ENCODE results near the gene CSNK1D.

CSNK1D gene

DNA sequence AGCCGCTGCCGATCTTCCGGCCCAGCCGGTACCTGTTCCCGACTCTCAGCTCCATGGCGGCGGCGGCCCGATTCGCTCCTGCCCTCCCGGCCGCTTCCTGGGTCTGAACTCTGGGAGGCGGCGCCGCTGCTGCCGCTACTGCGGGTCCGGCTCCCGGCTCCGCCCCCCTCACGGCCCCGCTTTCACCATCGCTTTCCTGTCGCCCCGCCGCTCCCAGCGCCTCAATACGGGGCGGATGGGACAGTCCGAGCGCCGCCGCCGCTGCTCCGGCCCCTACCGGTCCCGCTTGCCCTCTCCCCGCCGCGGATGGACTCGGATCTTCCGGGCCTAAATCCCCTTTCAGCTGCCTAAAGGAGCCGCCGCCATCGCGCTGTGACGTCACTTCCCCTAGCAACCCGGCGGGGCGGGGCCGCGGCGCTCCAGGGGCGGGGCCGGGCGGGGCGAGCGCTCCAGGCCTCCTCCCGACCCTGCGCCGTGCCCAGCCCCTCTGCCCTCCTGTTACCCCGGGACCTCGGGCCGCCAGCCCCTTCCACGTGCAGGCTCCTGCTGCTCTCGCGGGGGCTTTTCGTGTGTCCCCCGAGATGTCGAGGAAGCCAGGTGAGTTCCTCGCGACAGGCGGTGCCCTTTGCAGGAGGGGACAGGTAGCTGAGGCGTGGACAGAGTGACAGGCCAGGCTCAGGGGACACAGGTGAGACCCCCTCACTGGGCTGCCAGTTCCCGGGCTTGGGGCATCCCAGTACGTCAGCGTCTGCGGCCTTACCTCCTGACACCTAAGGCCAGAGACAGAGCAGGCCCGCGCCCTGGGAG lies at the start of gene CSNK1D:
TSS of gene CSNK1D (minus strand) at position 374 of the 807 bp plus-strand sequence. CDS start at position 55, 319 bp downstream.
- peak; percentile 89 to 92 for DNase-seq (ENCODE audit: low read depth in 2 of 2)

DNA sequence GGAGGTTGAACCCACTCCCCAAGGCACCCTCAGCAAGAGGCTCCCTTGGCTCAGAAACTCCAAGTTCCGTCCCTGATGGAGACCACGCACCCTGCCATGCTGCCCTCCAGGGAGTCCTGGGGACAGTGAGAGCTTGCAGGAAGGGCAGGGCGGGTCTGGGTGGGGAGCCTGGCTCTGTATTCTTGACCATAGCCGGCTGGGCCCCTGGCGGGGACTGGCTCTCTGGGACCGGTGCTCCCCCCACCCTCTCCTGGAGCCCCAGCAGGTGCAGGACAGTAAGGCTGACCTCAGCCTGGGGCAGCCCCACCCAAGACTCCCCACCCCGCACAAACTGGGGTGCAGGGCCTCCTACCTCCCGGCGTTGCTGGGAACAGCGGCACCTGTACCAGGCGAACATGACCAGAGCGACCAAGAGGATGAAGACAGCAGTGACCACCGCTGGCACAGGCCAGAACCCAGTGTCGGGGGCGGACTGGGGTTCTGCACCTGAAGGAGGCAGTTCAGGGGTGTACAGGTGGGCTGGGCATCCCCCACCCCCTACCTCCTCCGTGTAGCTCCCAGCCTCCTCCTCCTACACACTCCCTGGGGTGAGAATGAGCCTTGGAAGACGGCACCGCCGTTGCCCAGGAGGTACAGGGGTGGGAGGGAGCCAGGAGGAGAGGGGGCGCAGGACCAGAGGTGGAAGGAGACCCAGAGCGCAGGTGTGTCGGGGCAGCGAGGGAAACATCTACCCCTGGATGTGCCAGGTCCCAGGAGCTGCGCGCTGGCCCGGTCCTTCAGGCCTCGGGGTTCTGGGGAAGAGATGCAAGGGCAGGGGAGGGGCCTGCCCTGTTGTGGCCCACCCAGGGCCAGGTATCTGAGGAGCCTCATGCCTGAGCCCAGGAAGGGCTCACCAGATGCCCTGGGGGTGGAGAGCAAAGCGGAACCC lies 49.3 kb upstream of the CSNK1D start:
- DNase-seq (ENCODE audit: low read depth in 2 of 2) = no peak

DNA sequence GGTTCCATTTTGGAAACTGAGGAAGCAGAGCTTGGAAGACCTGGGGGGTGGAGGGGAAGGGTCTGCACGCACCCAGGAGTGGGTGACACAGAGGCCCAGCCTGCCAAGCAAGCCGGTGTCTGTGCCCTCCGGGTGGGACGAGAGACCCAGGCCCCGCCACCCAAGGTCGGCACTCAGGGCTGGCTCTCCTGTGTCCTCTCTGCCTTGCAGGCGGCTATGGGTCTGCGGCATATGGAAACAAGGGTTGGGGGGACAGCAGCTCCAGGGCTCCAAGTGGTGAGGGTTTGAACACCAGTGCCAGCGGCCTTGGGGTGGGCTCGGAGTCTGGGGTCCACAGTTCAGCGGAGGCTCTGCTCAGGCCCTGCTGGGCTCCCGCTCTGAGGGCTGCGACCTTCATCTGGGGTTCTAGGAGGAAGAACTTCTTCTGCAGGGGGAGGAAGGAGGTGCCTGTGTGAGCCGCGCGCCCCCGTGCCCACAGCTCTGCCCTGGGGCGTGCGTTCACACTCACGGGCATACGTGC lies 48.5 kb upstream of the CSNK1D start:
- no peak for DNase-seq (ENCODE audit: low read depth in 2 of 2)

DNA sequence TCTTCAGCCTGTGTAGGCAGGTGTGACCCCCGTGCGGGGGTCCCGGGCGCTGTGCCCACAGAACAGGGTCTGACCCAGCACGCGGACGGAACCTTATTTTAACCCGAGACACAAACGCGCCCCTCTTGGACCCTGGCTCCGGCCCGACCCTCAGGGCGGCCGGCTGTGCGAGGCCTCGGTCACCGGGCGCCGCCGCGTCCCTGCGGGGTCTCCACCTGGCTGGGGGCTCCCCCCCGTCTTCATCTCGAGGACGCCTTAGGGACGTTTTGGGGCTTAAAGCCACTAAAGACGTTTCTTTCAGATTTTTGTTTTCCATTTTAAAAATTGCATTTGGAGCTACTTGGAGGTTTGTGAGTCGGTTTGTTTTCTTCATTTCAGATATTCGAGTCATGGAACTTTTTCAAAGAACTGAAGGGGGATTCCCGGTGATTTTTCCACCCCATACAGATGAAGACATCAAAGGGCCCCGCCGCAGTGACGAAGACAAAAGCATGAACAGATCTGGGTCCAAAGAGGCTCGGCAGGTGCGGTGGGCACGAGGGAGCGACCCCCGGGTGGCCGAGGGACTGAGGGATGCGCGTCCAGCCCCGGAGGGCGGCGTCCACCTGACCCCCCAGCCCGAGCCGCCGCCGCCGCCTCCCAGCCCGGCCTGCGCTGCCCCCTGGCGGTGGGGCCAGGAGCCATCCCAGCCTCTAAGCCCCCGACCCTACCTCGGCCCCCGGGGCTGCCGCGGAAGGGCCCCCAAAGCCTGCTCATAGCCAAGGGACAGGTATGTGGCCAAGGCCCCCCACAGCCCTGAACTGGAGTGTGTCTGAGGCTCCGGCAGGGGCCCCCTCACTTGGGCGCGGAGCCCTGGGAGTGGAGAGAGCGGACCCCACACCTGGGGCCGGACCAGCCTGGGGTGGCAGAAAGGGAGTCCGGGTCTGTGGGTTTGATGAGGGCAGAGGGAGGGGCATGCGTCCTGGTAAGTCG lies 47.7 kb upstream of the CSNK1D start:
- DNase-seq (ENCODE audit: low read depth in 2 of 2) = peak; percentile 67 to 75

DNA sequence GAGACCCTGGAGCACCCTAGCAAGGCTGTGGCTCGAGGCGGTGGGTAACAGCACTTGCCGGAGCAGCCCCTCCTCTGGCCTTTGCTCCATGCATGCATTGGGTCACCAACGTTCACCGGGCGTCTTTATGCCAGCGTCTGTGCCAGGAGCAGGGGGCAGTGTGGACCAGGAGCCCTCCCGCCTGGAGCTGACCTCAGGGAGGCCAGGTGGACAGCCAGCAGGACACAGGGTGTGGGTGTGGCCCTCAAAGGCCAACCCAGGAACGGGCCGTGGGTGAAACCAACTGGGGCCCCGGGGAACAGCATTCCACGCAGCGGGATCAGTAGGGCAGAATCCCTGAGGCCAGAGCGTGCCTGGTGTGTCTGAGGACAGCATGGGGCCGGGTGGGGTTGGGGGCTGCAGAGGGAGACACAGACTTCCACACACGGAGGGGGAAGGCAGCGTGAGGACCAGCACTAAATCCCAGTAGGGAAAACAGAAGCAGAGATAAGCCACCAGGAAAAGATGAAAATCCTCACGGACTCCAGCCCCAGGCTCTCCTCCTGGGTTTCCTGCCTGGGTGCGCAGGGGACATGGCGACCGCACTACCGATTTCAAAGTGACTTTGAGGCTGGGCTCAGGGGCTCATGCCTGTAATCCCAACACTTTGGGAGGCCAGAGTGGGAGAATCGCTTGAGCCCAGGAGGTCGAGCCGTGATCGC lies 46.8 kb upstream of the CSNK1D start:
- DNase-seq (ENCODE audit: low read depth in 2 of 2) = no peak

DNA sequence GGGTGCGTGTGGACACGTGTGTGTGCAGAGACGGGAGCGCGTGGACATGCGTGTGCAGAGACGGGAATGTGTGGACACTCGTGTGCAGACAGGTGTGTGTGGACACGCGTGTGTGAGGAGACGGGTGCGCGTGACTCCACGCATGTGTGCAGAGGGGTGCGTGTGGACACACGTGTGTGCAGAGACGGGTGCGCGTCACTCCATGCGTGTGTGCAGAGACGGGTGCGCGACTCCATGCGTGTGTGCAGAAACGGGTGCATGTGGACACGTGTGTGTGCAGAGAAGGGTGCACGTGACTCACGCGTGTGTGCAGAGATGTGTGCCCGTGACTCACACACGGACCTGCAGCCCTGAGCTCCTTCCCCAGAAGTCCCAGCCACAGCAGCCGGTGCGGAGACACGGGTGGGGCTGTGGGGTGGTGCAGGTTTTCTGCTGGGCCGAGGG lies 46.1 kb upstream of the CSNK1D start:
- DNase-seq (ENCODE audit: low read depth in 2 of 2) = no peak

DNA sequence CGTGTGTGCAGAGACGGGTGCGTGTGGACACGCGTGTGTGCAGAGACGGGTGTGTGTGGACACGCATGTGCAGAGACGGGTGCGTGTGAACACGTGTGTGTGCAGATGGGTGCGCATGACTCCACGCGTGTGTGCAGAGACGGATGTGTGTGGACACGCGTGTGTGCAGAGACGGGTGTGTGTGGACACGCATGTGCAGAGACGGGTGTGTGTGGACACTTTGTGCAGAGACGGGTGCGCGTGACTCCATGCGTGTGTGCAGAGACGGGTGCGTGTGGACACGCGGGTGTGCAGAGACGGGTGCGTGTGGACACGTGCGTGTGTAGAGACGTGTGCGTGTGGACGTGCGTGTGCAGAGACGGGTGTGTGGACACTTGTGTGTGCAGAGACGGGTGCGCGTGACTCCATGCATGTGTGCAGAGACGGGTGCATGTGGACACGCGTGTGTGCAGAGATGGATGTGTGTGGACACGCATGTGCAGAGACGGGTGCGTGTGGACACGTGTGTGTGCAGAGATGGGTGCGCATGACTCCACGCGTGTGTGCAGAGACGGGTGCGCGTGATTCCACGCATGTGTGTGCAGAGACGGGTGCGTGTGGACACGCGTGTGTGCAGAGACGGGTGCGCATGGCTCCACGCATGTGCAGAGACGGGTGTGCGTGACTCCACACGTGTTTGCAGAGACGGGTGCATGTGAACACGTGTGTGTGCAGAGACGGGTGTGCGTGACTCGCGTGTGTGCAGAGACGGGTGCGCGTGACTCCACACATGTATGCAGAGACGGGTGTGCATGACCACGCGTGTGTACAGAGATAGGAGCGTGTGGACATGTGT lies 45.5 kb upstream of the CSNK1D start:
- no peak for DNase-seq (ENCODE audit: low read depth in 2 of 2)

DNA sequence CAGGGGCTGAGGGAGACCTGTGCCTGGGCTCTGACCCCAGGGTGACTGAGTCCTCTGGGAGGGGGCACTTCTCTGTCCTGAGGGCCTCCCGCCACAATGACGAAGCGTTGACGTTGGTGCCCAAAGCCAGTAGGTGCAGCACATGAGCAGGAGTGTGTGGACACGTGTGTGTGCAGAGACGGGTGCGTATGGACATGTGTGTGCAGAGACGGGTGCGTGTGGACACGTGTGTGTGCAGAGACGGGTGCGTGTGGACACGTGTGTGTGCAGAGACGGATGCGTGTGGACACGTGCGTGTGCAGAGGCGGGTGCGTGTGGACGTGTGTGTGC lies 44.6 kb upstream of the CSNK1D start:
- DNase-seq (ENCODE audit: low read depth in 2 of 2) = no peak

DNA sequence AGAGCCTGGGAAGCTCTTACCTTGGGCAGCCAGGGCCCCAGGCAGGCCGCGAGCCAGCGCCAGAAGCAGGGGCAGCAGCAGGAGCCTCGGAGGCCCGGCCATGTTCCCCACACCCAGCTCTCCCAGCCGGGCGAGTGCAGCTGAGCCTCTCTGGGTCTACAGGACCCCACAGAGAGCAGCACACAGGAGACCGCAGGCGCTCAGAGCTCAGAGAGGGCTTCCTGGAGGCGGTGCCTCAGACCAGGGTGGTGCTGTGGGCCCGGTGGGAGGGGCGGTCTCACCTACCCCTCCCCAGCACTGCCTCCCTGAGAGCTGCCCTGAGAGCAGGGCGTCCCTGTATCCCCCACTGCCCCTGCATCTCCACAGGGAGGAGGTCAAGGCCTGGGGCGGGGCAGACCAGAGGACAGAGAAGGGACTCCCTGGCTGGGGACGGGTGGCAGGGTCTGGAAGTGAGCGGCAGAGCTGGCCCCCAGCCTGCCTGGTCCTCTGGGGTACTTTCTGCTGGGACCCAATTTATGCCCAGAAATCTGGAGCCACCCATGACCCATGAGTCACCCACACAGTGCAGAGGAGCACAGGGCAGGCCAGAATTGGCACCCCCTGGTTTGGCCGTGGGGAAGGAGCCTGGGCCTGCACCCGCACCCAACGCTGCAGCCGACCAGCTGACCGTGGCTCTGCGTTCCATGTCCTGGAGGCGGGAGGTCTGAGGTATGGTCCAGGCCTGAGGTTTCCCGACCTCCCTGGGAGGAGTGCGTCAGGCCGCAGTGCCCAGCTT lies 44.1 kb upstream of the CSNK1D start, which contains the start of gene CD7:
TSS of gene CD7 (minus strand) at position 215 of the 775 bp plus-strand sequence. CDS start at position 102, 113 bp downstream.
- DNase-seq (ENCODE audit: low read depth in 2 of 2) = peak in 1 of 2 donors; percentile 65

DNA sequence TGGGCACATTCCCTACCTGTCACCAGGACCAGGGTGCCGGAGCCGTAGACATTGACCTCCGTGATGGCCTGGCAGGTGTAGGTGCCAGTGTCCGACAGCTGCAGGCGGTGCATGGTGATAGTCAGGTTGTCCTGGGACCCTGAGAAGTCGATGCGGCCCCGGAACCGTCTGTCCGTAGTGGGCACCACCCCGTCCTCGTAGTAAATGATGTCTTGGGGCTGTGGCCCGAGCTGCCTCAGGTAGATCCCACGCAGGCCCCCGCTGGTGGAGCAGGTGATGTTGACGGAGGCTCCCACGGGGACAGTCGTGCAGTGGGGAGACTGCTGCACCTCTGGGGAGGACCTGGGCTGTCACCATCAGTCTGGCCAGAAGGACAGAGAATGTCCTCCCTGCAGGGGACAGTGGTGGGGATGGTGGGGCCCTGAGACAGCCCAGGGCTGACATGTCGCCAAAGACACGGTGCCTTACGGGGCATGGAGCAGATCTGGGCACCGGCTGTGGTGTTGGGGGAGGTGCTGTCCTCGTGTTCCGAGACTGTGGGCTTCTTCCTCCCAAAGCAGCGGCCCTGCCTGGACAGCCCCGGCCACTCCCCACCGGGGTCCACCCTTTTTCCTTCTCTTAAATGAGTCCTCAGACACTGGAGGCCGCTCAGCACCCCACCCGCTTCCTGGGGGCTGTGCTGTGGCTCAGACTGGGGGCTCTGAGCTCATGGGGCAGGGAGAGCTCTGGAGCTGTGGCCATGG lies 43.3 kb upstream of the CSNK1D start:
- DNase-seq (ENCODE audit: low read depth in 2 of 2) = no peak

DNA sequence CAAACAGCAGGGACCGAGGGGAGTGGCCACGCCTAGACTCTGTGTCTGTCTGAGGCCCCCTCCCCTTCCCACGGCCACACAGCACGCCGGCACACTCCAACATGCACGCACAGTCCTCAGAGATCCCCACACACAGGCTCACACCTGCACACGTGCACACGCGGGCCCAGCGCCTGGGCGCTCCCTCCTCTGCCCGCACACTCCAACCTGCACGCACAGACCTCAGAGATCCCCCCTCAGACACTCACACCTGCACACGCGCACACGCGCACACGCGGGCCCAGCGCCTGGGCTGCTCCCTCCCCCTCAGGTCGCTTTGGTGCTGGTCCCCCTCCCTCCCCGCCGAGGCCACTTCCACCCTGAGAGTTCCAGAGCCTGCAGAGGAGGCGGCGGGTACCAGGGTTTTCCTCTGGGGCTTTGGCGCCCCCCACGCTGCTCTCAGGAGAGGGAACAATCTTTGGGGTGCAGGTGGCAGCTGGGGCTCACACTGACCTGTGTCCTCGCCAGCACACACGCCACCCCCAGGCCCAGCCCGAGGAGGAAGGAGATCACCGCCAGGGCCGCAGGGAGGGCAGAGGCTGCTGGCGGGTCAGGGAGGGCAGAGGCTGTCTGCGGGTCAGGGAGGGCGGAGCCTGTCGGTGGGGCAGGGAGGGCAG lies 42.3 kb upstream of the CSNK1D start:
- no peak for DNase-seq (ENCODE audit: low read depth in 2 of 2)

DNA sequence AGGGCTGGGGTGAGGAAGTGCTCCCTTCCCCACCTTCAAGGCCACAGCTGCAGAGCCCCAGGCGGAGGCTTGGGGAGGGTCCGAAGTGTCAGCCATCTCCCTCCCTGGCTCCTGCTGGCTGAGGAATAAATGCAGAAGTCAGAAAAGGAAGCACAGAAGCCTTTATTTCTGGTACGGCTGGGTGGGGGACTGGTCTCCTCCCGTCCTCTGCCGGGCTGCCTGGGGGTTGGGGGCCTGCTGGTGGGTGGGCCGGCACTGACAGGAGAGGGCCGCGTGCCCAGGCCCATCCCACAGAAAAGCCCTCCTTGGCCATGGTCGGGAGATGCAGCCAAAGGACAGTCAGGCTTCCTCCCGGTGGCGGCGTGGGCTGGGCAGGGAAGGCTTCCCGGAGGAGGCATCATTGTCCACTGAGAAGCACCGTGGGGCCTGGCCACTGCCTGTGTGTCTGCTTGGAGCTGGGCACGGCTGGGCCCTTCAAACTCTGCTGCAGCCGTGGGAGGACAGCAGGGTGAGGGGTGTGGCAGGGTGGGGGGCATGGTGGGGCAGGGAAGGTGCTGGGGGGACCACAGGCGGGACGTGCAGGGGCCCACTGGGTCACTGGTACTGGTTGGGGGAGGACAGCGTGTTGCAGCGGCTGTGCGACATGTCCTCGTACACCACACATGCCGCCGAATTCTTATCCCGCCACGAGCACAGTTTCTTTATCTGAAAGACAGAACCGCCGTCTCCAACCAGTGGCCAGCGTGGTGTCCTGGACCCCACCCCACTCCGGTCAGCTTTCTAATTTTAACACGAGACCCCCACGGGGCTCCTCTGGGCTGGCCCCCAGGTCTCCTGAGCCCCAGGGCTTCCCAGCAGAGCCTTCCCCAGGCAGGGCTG lies 41.5 kb upstream of the CSNK1D start:
- no peak for DNase-seq (ENCODE audit: low read depth in 2 of 2)

DNA sequence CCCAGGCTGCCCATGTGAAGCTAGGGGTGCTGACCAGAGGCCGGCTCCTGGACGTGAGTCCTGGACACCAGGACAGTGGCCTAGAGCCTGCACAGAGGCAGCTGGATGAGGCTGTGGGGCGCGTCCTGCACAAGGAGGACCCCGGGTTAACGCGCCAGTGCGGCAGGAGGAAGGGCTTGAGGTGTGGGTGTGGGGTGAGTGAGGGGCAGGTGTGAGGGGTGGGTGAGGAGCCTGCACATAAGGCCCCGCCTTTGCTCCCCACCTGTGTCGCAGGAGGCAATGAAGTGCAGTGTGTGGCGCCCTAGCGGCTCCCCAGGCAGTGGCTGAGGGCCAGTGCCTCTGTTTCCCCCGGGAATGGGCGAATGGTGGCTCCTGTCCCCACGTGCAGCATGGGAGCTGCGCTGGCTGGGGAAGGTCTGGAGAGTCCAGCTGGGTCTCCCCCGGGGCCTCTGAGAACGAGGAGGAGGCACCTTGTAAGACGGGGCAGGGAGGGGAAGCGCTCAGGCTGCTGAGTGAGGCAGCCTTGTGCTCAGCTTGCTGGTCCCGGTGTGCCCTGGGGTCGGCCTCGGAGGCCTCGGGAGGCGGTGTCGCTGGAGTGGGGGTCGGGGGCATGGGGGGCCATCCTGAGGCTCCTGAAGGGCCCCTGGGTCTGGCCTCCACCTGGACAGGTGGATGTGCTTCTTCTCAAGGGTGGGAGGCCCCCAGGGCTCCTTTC lies 40.7 kb upstream of the CSNK1D start:
- DNase-seq (ENCODE audit: low read depth in 2 of 2) = no peak

DNA sequence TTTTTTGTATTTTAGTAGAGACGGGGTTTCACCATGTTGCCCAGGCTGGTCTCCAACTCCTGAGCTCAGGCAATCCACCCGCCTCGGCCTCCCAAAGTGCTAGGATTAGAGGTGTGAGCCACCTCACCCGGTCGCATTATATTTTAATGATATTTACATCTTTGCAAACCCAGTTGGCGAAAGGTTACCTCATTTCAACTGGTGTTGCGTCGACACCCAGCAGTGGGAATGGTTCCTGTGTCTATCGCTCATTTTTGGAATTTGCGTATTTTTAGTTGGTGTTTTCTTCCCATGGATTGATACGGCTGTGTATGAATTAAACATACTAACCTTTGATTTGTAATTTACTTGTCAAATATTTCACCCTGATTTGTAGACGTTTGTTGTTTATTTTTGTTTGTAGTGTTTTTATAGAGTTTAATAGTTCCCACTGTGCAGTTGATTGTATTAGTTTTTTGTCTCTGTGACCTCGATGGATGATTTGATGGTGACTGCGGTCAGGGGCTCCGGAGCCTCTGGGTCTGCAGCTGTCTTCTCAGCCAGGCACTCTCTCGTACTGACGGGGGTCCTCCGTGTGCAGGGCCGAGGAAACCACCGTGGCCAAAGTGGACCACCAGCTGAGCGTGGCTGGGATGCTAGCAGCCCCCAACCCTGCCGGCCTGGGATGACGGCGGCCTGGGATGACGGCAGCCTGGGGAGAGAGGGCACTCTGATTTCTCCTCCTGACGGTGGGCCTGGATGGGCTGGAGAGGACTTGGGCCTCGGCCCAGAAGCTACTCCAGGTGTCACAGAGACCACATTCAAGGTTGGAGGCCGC lies 39.9 kb upstream of the CSNK1D start:
- no peak for DNase-seq (ENCODE audit: low read depth in 2 of 2)

DNA sequence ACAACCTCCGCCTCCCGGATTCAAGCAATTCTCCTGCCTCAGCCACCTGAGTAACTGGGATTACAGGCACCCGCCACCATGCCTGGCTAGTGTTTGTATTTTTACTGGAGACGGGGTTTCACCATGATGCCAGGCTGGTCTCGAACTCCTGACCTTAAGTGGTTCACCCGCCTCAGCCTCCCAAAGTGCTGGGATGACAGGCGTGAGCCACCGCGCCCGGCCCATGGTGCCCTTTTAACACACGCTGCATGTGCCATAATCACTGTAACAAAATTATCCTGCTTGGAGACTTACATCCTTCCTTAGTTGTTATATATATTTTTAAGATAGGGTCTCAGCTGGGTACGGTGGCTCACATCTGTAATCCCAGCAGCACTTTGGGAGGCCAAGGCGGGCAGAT lies 38.5 kb upstream of the CSNK1D start:
- DNase-seq (ENCODE audit: low read depth in 2 of 2) = no peak
